ENCODE results near the gene TMEM191C.

Gene TMEM191C

DNA sequence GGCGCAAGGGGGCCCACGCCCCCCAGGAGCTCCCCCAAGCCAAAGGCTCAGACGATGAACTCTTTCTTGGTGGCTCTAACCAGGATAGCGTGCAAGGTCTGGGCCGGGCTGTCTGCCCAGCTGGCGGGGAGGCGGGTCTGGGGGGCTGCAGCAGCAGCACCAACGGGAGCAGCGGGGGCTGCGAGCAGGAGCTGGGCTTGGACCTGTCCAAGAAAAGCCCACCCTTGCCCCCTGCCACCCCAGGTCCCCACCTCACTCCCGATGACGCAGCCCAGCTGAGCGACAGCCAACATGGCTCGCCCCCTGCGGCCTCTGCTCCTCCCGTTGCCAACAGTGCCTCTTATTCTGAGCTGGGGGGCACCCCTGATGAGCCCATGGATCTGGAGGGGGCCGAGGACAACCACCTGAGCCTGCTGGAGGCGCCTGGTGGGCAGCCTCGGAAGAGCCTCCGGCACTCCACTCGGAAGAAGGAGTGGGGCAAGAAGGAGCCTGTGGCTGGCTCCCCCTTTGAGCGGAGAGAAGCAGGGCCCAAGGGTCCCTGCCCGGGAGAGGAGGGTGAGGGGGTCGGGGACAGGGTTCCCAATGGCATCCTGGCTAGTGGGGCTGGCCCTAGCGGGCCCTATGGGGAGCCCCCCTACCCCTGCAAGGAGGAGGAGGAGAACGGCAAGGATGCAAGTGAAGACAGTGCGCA, 21.6 kb upstream of the TMEM191C start:
- TF ChIP-seq, protein P1, sequence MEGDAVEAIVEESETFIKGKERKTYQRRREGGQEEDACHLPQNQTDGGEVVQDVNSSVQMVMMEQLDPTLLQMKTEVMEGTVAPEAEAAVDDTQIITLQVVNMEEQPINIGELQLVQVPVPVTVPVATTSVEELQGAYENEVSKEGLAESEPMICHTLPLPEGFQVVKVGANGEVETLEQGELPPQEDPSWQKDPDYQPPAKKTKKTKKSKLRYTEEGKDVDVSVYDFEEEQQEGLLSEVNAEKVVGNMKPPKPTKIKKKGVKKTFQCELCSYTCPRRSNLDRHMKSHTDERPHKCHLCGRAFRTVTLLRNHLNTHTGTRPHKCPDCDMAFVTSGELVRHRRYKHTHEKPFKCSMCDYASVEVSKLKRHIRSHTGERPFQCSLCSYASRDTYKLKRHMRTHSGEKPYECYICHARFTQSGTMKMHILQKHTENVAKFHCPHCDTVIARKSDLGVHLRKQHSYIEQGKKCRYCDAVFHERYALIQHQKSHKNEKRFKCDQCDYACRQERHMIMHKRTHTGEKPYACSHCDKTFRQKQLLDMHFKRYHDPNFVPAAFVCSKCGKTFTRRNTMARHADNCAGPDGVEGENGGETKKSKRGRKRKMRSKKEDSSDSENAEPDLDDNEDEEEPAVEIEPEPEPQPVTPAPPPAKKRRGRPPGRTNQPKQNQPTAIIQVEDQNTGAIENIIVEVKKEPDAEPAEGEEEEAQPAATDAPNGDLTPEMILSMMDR (IDR thresholded peaks at IDR 0.05; ENCODE audit: insufficient read depth, low read length, poor library complexity, severe bottlenecking): no peak
- no peak for TF ChIP-seq EZH2phosphoT487 (conservative IDR thresholded peaks at IDR 0.05; ENCODE audit: low read length)
- Histone ChIP-seq H3K4me2 (ENCODE audit: low read depth, low read length, poor library complexity, severe bottlenecking) (no peak overlapping the region), H3K36me3 (ENCODE audit: low read length) (no peaks in the 10 kb centered on the region), H3K9me2 (replicated peaks; ENCODE audit: insufficient read depth, low read length) (no peaks in the 10 kb centered on the region), H3K9ac (ENCODE audit: low read length) (no peak overlapping the region), H3K4me3 (ENCODE audit: insufficient read depth, low read length, poor library complexity, severe bottlenecking) (no peak overlapping the region), H3K79me2 (ENCODE audit: insufficient read depth, low read length) (no peaks in the 10 kb centered on the region), H3F3A (ENCODE audit: insufficient read depth) (no peaks in the 10 kb centered on the region), H3K9me3 (ENCODE audit: insufficient read depth, low read length) (no peaks in the 10 kb centered on the region), H2AFZ (ENCODE audit: low read depth, low read length, severe bottlenecking) (no peak overlapping the region), H3K27ac (ENCODE audit: low read depth, low read length) (no peak overlapping the region), H4K20me1 (ENCODE audit: low read depth, low read length) (no peaks in the 10 kb centered on the region), H3K27me3 (ENCODE audit: low read length) (no peaks in the 10 kb centered on the region)

DNA sequence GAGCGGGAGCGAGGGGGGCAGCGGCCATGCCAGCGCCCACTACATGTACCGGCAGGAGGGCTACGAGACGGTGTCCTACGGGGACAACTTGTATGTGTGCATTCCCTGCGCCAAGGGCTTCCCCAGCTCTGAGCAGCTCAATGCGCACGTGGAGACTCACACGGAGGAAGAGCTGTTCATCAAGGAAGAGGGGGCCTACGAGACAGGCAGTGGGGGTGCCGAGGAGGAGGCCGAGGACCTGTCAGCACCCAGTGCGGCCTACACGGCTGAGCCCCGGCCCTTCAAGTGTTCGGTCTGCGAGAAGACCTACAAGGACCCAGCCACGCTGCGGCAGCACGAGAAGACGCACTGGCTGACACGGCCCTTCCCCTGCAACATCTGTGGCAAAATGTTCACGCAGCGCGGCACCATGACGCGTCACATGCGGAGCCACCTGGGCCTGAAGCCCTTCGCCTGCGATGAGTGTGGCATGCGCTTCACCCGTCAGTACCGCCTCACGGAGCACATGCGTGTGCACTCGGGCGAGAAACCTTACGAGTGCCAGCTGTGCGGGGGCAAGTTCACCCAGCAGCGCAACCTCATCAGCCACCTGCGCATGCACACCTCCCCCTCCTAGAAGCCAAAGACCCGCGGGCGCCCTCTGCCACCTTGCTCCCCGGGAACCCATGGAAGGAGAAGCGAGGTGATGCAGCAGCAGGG, 20.9 kb upstream of the TMEM191C start:
- Histone ChIP-seq H3K27ac (ENCODE audit: low read depth, low read length) (no peak overlapping the region), H3K9me3 (ENCODE audit: insufficient read depth, low read length) (no peaks in the 10 kb centered on the region), H3K9ac (ENCODE audit: low read length) (no peak overlapping the region), H3K4me2 (ENCODE audit: low read depth, low read length, poor library complexity, severe bottlenecking) (no peak overlapping the region), H2AFZ (ENCODE audit: low read depth, low read length, severe bottlenecking) (no peak overlapping the region), H3K27me3 (ENCODE audit: low read length) (no peaks in the 10 kb centered on the region), H3F3A (ENCODE audit: insufficient read depth) (no peaks in the 10 kb centered on the region), H3K4me3 (ENCODE audit: insufficient read depth, low read length, poor library complexity, severe bottlenecking) (no peak overlapping the region), H3K36me3 (ENCODE audit: low read length) (no peaks in the 10 kb centered on the region), H3K79me2 (ENCODE audit: insufficient read depth, low read length) (no peaks in the 10 kb centered on the region), H3K9me2 (replicated peaks; ENCODE audit: insufficient read depth, low read length) (no peaks in the 10 kb centered on the region), H4K20me1 (ENCODE audit: low read depth, low read length) (no peaks in the 10 kb centered on the region)
- TF ChIP-seq, protein P1 (IDR thresholded peaks at IDR 0.05; ENCODE audit: insufficient read depth, low read length, poor library complexity, severe bottlenecking): no peak

DNA sequence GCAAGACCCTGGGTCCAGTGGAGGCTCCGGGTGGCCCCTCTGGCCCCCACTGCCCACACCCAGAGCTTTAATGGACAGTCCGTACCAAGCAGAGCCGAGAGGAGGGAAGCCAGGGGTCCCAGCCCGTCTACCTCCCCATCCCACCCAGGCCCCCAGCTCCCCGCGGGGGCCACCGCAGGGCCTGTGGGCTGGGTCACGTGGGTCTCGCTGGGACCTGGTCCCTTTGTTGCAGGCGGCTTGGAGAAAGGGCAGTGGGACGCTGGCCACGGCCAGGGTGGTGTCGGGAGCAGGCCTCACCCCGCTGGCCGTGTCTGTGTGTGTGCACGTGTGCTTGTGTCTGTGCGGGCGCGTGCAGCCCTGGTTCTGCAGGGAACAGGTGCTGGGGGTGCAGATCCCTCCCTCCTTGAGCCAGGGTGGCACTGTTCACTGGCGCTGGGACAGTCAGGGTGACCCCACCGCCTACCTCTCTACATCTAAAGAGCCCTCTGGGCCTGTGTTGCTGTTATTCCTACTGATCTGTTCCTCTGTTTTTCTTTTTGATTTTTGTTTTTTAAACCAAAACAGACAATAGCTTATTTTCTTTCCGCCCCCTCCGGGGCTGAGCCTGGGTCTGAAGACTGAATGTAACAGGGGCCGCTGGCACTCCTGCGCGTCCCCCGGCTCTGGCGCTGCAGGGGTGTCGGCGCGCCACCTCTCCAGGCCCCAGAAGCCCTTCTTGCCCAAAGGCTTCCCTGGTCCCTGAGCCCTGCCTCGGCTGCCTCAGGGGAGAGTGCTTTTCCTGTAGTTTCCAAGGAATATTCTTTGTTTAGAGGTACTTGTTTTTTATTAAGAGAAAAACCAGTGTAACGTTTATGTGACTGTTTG, 20.1 kb upstream of the TMEM191C start:
- no peak overlapping the region for H3K4me3 ChIP-seq (ENCODE audit: insufficient read depth, low read length, poor library complexity, severe bottlenecking)
- TF ChIP-seq, protein P1 (IDR thresholded peaks at IDR 0.05; ENCODE audit: insufficient read depth, low read length, poor library complexity, severe bottlenecking): no peak
- no peak for TF ChIP-seq EZH2phosphoT487 (conservative IDR thresholded peaks at IDR 0.05; ENCODE audit: low read length)
- H4K20me1 ChIP-seq (ENCODE audit: low read depth, low read length): no peaks in the 10 kb centered on the region
- no peaks in the 10 kb centered on the region for H3K9me2 ChIP-seq (replicated peaks; ENCODE audit: insufficient read depth, low read length)
- no peaks in the 10 kb centered on the region for H3K79me2 ChIP-seq (ENCODE audit: insufficient read depth, low read length)
- no peaks in the 10 kb centered on the region for H3F3A ChIP-seq (ENCODE audit: insufficient read depth)
- H3K4me2 ChIP-seq (ENCODE audit: low read depth, low read length, poor library complexity, severe bottlenecking): no peak overlapping the region
- no peaks in the 10 kb centered on the region for H3K27me3 ChIP-seq (ENCODE audit: low read length)
- no peaks in the 10 kb centered on the region for H3K36me3 ChIP-seq (ENCODE audit: low read length)
- H3K27ac ChIP-seq (ENCODE audit: low read depth, low read length): no peak overlapping the region
- H3K9me3 ChIP-seq (ENCODE audit: insufficient read depth, low read length): no peaks in the 10 kb centered on the region
- H2AFZ ChIP-seq (ENCODE audit: low read depth, low read length, severe bottlenecking): no peak overlapping the region
- no peak overlapping the region for H3K9ac ChIP-seq (ENCODE audit: low read length)
